Mucosa of rectum (tissue), 2 donors: ENCODE measurements around the gene NRIP3.

ENCODE experiments used
- H3K27ac ChIP-seq, 2 donors: one replicate each; pipeline ENCODE4 v1.7.0; 2013; ENCODE audit warnings: inconsistent platforms in 2 of 2, low read depth in 2 of 2, low read length in 2 of 2
- H3K27me3 ChIP-seq, 2 donors: one replicate each; pipeline ENCODE4 v1.7.0; 2013; ENCODE audit warnings: low read length in 2 of 2; ENCODE audit not compliant: control insufficient read depth in 2 of 2, insufficient read depth in 2 of 2
- H3K36me3 ChIP-seq, 2 donors: one replicate each; pipeline ENCODE4 v1.7.0; 2013; ENCODE audit warnings: low read length in 2 of 2; ENCODE audit not compliant: control insufficient read depth in 2 of 2, insufficient read depth in 2 of 2
- H3K4me1 ChIP-seq, 2 donors: one replicate each; pipeline ENCODE4 v1.7.0; 2013; ENCODE audit warnings: low read length in 2 of 2, mild to moderate bottlenecking in 1 of 2; ENCODE audit not compliant: control insufficient read depth in 2 of 2, insufficient read depth in 2 of 2
- H3K4me3 ChIP-seq, 2 donors: one replicate each; pipeline ENCODE4 v1.7.0; 2013; ENCODE audit warnings: low read length in 2 of 2
- H3K9ac ChIP-seq, 2 donors: one replicate each; pipeline ENCODE4 v1.7.0; 2013; ENCODE audit warnings: low read length in 2 of 2, low read depth in 1 of 2, mild to moderate bottlenecking in 1 of 2
- H3K9me3 ChIP-seq, 2 donors: one replicate each; pipeline ENCODE4 v1.7.0; 2013; ENCODE audit warnings: low read length in 2 of 2; ENCODE audit not compliant: control insufficient read depth in 2 of 2
- donor health status: healthy.
- donor health status: Normal muscosa, but diverticular disease.

The NRIP3 gene

GRCh38 chr11:9038541-9038940 is 34.7 kb upstream of the NRIP3 start:
- Histone ChIP-seq H3K9me3 (no peaks in the 10 kb centered on the region), H3K27me3 (no peaks in the 10 kb centered on the region), H3K4me1 (no peaks in the 10 kb centered on the region), H3K9ac (no peak overlapping the region), H3K36me3 (no peaks in the 10 kb centered on the region), H3K27ac (no peak overlapping the region), H3K4me3 (no peak overlapping the region)

DNA sequence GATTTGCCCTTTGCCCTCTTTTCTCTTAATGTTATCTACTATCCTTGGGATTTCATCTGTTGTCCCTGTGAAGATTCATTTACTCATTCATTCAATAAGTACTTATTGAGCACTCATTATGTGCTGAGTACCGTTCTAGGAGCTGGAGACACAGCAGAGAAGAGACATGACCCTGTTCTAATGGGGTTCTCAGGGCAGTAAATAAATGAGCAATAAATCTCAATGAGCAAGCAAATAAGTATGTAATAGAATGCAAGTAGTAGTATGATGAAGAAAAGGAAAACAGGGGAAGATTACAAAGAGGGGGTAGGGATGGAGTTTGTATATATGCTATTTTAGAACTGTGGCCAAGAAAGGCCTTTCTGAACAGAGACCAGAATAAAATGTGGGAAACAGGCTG is 34.2 kb upstream of the NRIP3 start:
- Histone ChIP-seq H3K27ac (no peak overlapping the region), H3K36me3 (no peaks in the 10 kb centered on the region), H3K4me3 (no peak overlapping the region), H3K27me3 (no peaks in the 10 kb centered on the region), H3K9ac (no peak overlapping the region), H3K4me1 (no peaks in the 10 kb centered on the region), H3K9me3 (no peaks in the 10 kb centered on the region)

- Histone ChIP-seq H3K36me3 (no peaks in the 10 kb centered on the region), H3K27me3 (no peaks in the 10 kb centered on the region), H3K27ac (no peak overlapping the region), H3K4me1 (no peaks in the 10 kb centered on the region), H3K4me3 (no peak overlapping the region), H3K9me3 (no peaks in the 10 kb centered on the region), H3K9ac (no peak overlapping the region)
Measured at GRCh38 chr11:9037046-9037780, 33.4 kb upstream of the NRIP3 start.

DNA sequence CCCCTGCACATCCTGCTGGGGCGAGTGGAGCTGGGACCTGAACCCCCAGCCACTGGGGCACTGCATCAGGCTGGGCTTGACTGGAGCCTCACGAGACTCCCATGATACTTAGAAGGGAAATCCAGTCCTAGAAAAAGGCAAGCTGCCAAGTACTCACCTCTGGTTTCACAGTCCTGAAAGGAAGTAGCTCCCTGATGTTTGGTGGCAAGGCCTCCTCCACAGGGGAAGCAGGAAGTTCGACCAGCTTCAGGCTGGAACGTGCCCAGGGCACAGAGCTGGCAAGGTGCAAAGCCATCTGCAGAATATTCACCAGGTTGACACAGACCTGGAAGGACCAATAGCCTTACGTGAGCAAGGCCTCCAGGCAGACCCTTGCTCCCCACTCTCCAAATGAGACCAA is 26.8 kb upstream of the NRIP3 start:
- H3K4me1 ChIP-seq, result no peaks in the 10 kb centered on the region
- H3K27me3 ChIP-seq, result no peaks in the 10 kb centered on the region
- no peaks in the 10 kb centered on the region for H3K36me3 ChIP-seq
- H3K27ac ChIP-seq, result no peak overlapping the region
- no peaks in the 10 kb centered on the region for H3K9me3 ChIP-seq
- H3K9ac ChIP-seq, result no peak overlapping the region
- no peak overlapping the region for H3K4me3 ChIP-seq

DNA sequence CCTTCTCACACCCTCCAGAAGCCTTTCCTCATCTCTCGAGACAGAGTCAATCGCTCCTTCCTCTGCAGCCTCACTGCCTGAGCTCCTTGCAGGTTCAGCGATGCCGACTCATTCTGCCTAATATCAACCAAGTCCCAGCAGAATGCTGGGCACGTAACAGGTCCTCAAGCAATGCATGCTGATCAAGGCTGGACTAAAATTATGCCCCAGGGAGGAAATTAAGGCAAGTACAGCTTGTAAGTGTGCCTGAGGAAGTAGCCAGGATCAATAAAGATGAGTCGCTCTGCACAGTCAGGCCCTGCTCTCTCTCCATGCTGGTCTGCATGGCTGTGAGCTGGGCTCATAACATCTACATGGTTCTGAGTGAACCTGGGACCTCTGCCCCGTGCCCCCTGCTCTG is 25.6 kb upstream of the NRIP3 start:
- Histone ChIP-seq H3K9me3 (no peaks in the 10 kb centered on the region), H3K4me3 (no peak overlapping the region), H3K36me3 (no peaks in the 10 kb centered on the region), H3K9ac (no peak overlapping the region), H3K27ac (no peak overlapping the region), H3K4me1 (no peaks in the 10 kb centered on the region), H3K27me3 (no peaks in the 10 kb centered on the region)

GRCh38 chr11:9028581-9028980 is 24.8 kb upstream of the NRIP3 start:
- H3K4me3 ChIP-seq, result no peak overlapping the region

GRCh38 chr11:9025101-9025850 is 21.5 kb upstream of the NRIP3 start:
- Histone ChIP-seq H3K27ac (no peak overlapping the region), H3K9me3 (no peaks in the 10 kb centered on the region), H3K4me1 (no peaks in the 10 kb centered on the region), H3K9ac (no peak overlapping the region), H3K36me3 (no peaks in the 10 kb centered on the region), H3K27me3 (no peaks in the 10 kb centered on the region), H3K4me3 (no peak overlapping the region)

More at GRCh38 chr11:9028581-9028980, 24.8 kb upstream of the NRIP3 start:
- Histone ChIP-seq H3K9me3 (no peaks in the 10 kb centered on the region), H3K9ac (no peak overlapping the region), H3K4me1 (no peaks in the 10 kb centered on the region), H3K27ac (no peak overlapping the region), H3K36me3 (no peaks in the 10 kb centered on the region), H3K27me3 (no peaks in the 10 kb centered on the region)

DNA sequence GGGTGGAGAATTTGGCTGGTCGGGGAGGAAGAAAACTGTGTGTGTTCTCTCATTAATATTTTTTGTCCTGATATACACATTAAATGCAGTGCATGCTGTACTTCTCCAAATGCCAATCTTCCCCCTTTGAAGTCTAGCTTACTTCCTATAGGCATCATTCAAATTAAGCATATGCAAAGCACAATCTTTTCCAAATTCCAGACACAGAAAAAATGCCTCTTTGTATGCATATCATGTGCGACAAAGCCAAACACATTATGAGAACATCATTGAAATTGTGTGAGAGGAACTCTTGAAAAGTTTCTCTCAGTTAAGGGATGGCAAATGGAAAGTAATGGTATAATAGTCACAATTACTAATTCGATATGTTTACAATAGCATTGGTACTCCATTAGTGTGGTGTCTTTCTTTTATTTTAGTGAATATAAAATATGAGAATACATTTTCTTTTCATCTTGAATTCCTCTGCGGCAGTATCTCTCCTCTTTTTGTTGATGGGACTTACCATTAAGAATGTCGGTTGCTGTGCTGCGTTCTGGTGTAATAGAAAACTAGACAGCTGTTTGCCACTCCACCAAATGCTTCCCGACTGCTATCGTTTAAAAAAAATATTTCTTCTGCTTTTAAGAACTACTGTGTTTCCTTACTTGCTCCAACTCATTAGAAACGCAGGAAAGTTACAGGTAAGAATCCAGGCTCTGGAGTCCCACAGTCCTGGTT is 19.3 kb upstream of the NRIP3 start:
- Histone ChIP-seq H3K36me3 (no peaks in the 10 kb centered on the region), H3K4me1 (no peaks in the 10 kb centered on the region), H3K9ac (no peak overlapping the region), H3K4me3 (no peak overlapping the region), H3K27ac (no peak overlapping the region), H3K9me3 (no peaks in the 10 kb centered on the region), H3K27me3 (no peaks in the 10 kb centered on the region)

DNA sequence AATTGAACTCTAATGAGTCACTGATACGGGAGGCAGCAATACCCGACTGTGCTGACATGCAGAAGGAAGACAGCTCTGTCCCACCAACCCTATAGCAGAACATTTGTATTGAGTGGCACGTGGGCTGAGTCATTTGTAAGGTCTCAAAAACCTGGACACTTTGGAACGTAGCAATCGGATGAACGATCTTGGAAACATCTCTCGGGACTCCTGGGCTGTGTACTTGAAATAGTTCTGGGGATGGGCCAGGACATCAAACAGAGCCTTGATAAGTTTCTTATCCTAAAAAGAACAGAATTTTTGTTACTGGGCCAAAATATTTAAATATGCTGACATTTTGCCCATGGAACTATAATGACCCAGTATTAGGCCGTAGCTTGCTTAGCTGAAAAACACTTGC is 17.1 kb upstream of the NRIP3 start:
- no peak overlapping the region for H3K4me3 ChIP-seq
- H3K9me3 ChIP-seq, result no peaks in the 10 kb centered on the region
- H3K27ac ChIP-seq, result no peak overlapping the region
- H3K9ac ChIP-seq, result no peak overlapping the region
- no peaks in the 10 kb centered on the region for H3K36me3 ChIP-seq
- no peaks in the 10 kb centered on the region for H3K4me1 ChIP-seq
- H3K27me3 ChIP-seq, result no peaks in the 10 kb centered on the region

GRCh38 chr11:9019861-9020260 is 16.1 kb upstream of the NRIP3 start:
- Histone ChIP-seq H3K9ac (no peak overlapping the region), H3K27ac (no peak overlapping the region), H3K4me3 (no peak overlapping the region), H3K27me3 (no peaks in the 10 kb centered on the region), H3K4me1 (no peaks in the 10 kb centered on the region), H3K36me3 (no peaks in the 10 kb centered on the region), H3K9me3 (no peaks in the 10 kb centered on the region)
